Pancreas (tissue), 10 donors: Measurements from ENCODE around the gene TBL1Y. TPM values are rescaled to one million over a fixed set of nuclear protein-coding genes. Genes with fewer than 3 reads are reported as not detected.

Experiments
- ATAC-seq, 4 donors: fragments of 200-7000 bp; cut with Tn5 transposase; one replicate each; pipeline versions ENCODE4 v1.8.0 to v1.9.1; 2020; ENCODE audit warnings: mild to moderate bottlenecking in 4 of 4, moderate library complexity in 4 of 4
- DNase-seq, 6 donors: peaks; one replicate each; pipeline ENCODE4 v3.0.0-alpha.2; 2020
- FAIRE-seq: peaks from 2 replicates; lab custom pipeline; 2012; peaks lifted over from hg19 to GRCh38; lab: Jason Lieb, UNC
- H3K27ac ChIP-seq, 4 donors: fragments of 200-600 bp; sonication (generic); 1 replicate in 3 of 4; 2 replicates in 1 of 4; pipeline versions ENCODE4 v1.5.0 to v1.8.0; 2020
- H3K27me3 ChIP-seq, 4 donors: fragments of 200-600 bp; one replicate each; pipeline ENCODE4 v1.8.0; 2021
- H3K36me3 ChIP-seq, 3 donors: fragments of 200-600 bp; sonication (generic) in 1 of 3; one replicate each; pipeline versions ENCODE4 v1.5.0 to v1.8.0; 2020 to 2021
- H3K4me1 ChIP-seq, 3 donors: fragments of 200-600 bp; one replicate each; pipeline ENCODE4 v1.8.0; 2021
- H3K4me3 ChIP-seq, 4 donors: fragments of 200-600 bp; sonication (generic) in 2 of 4; one replicate each; pipeline versions ENCODE4 v1.5.0 to v1.8.0; 2020 to 2021
- H3K9me3 ChIP-seq, 4 donors: fragments of 200-600 bp; one replicate each; pipeline ENCODE4 v1.8.0; 2021
- WGBS, 2 donors: extraction: QIAGEN DNeasy Blood & Tissue Kit; methylation state at CpG; one replicate each; pipeline ENCODE4 v1.1.7; 2013; 5-methylcytosine and 5-hydroxymethylcytosine counted together
- intact Hi-C, 3 donors: fragments of 100-400 bp; cut with DNase I; formaldehyde crosslinking; loops; one replicate each; pipeline versions ENCODE4 v1.11.1 to v1.14.2; 2022
- polyA plus RNA-seq, 2 donors: library from polyadenylated mRNA; stranded (reverse); fragments of 200-250 nt; gene quantifications; one replicate each; pipeline ENCODE4 v1.2.3, GENCODE V29; 2013
- total RNA-seq, 6 donors: library from RNA; stranded (reverse); fragmentation: NEBNext Ultra II Directional in 4 of 6; extraction: Animal tissue kit (Norgen Biotek cat#: 25700) in 4 of 6; gene quantifications; one replicate each; pipeline versions ENCODE4 v1.2.1 to v1.2.4, GENCODE V29; 2021 to 2023
- TF ChIP-seq, protein P1 (sequence below), 4 donors: fragments of 200-600 bp; sonication (generic) in 3 of 4; IDR thresholded peaks; one replicate each; pipeline versions ENCODE4 v1.5.0 to v1.8.0; 2021; ENCODE audit warnings: antibody characterized with exemption in 4 of 4
- donor health status: healthy with polysubstance abuse.
- donor health status: DM: no; HTN: no; CAD: no; lungs with moderate emphysema.
- donor health status: DM: no; HTN: no; CAD: no.
- donor health status: control.
- donor health status: control.
- donor health status: Bipolar disorder and iron deficiency.
- donor health status: DM: yes; HTN: yes; CAD: no.
- donor health status: DM: no; HTN: no; CAD: no.
- donor health status: DM: no; HTN: no; CAD: no.
- donor health status: DM: yes; HTN: yes; CAD: no.

The TBL1Y gene
- total and polyA plus RNA-seq, 8 donors: 0.38 to 1.1 TPM; not detected in 6

DNA sequence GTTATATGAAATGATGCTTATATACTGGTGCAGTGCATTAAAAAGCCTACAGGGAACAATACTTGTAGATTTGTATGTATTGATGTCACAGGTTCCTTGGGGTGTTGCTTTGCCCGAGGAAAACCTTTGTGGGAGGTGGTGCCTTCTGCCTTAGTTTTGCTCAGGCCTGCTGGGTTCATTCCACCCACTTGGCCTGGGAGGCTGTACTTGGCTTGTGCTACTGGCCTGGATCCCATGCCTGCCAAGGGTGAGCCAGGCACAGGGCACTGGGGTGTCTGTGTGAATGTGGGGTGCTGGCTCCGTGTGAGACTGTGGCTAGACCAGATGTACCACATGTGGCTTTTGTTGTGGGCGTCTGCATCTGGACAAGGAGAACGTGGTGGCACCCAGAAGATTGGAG lies 17.8 kb downstream of the TBL1Y start:
- Histone ChIP-seq H3K9me3 (no peaks in the 10 kb centered on the region), H3K27me3 (no peaks in the 10 kb centered on the region), H3K36me3 (no peaks in the 10 kb centered on the region), H3K4me3 (no peak overlapping the region), H3K4me1 (no peaks in the 10 kb centered on the region), H3K27ac (no peak overlapping the region)
- intact Hi-C loops: no loop called here
- no peak for ATAC-seq
- FAIRE-seq: no peak
- TF ChIP-seq, protein P1, sequence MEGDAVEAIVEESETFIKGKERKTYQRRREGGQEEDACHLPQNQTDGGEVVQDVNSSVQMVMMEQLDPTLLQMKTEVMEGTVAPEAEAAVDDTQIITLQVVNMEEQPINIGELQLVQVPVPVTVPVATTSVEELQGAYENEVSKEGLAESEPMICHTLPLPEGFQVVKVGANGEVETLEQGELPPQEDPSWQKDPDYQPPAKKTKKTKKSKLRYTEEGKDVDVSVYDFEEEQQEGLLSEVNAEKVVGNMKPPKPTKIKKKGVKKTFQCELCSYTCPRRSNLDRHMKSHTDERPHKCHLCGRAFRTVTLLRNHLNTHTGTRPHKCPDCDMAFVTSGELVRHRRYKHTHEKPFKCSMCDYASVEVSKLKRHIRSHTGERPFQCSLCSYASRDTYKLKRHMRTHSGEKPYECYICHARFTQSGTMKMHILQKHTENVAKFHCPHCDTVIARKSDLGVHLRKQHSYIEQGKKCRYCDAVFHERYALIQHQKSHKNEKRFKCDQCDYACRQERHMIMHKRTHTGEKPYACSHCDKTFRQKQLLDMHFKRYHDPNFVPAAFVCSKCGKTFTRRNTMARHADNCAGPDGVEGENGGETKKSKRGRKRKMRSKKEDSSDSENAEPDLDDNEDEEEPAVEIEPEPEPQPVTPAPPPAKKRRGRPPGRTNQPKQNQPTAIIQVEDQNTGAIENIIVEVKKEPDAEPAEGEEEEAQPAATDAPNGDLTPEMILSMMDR (IDR thresholded peaks at IDR 0.05): no peak
- DNase-seq: no peak
- WGBS, 2 donors: 58% methylated on average over 4 of the region's 4 CpGs; no CpG with 5 or more reads in 1 of the 2 donors

DNA sequence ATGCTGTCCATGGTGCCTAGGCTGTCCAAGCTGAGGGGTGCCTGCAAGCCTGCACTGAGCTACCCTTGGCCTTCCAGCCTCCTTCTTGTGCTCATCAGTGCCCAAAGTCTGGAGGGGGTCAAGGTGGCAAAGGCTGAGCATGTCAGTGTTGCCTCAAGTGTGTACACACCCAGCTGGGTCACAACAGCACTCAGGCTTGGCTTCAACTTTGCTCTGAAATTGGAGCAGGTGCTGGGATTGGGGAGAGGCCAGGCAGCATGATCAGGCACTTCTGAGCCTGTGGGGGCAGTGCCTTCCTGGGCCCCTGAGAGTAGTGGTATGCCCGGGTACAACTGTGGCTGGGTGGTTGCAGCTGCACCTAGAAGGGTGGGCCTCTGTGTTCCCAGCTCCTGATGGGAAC lies 18.7 kb downstream of the TBL1Y start:
- no peak for ATAC-seq
- no peak for FAIRE-seq
- Histone ChIP-seq H3K36me3 (no peaks in the 10 kb centered on the region), H3K4me3 (no peak overlapping the region), H3K27ac (no peak overlapping the region), H3K4me1 (no peaks in the 10 kb centered on the region), H3K9me3 (no peaks in the 10 kb centered on the region), H3K27me3 (no peaks in the 10 kb centered on the region)
- WGBS, 2 donors: 86% methylated on average over 1 of the region's 1 CpG; no CpG with 5 or more reads in 1 of the 2 donors
- TF ChIP-seq, protein P1 (IDR thresholded peaks at IDR 0.05): no peak
- intact Hi-C loops: no loop called here
- no peak for DNase-seq

DNA sequence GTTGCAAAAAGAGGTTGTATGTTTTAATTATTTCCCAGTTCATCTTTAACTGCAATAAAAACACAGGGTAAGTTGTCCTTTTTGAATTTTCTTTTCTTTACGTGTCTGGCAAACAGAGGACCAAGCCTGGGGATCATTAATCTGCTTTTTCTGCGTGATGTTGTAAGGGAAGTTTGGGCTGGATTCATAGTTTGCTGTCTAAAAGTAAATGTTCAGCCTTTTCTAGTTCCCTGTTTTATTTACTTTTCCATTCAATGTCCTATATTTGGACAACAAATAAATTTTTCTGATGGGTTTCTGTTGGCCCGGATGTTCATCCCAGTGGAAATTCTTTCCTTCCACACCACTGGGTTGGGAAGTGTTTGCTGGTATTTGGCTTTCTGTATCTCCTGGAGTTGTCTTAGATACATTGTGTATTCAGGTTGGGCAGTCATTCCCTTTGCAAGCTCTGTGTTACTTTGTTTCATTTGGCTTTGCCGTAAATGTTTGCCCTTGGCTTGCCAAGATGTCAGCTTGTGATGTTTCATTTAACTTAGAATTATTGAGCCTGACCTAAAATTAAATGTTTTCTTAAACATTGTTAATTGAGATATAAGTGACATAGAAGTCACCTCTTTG lies 21.4 kb downstream of the TBL1Y start:
- Histone ChIP-seq H3K4me3 (no peak overlapping the region), H3K9me3 (no peaks in the 10 kb centered on the region), H3K27me3 (no peaks in the 10 kb centered on the region), H3K4me1 (no peaks in the 10 kb centered on the region), H3K36me3 (no peaks in the 10 kb centered on the region), H3K27ac (no peak overlapping the region)
- no peak for DNase-seq
- TF ChIP-seq, protein P1 (IDR thresholded peaks at IDR 0.05): no peak
- no peak for ATAC-seq
- WGBS, 2 donors: 8% methylated on average over 4 of the region's 4 CpGs; no CpG with 5 or more reads in 1 of the 2 donors
- no peak for FAIRE-seq
- intact Hi-C loops: no loop called here

DNA sequence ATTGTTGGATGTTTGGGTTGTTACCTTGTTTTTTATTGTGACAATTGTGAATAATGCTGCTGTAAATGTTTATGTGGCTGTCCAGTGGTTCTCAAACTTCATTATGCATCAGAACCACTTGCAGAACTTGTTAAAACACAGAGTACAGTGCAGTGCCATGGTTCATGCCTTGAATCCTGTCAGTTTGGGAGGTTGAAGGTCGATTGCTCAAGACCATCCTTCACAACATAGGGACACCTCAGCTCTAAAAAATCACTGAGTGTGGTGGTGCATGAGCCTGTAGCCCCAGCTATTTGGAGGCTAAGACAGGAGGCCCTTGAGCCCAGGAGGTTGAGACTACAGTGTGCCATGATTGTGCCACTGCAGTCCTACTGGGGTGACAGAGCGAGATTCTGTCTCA lies 25.0 kb downstream of the TBL1Y start:
- TF ChIP-seq, protein P1 (IDR thresholded peaks at IDR 0.05): no peak
- no peak for DNase-seq
- Histone ChIP-seq H3K27ac (no peak overlapping the region), H3K4me1 (no peaks in the 10 kb centered on the region), H3K4me3 (no peak overlapping the region), H3K27me3 (no peaks in the 10 kb centered on the region), H3K36me3 (no peaks in the 10 kb centered on the region), H3K9me3 (no peaks in the 10 kb centered on the region)
- intact Hi-C loops: no loop called here
- ATAC-seq: no peak
- WGBS, 2 donors: 81% methylated on average over 2 of the region's 2 CpGs; no CpG with 5 or more reads in 1 of the 2 donors
- no peak for FAIRE-seq

DNA sequence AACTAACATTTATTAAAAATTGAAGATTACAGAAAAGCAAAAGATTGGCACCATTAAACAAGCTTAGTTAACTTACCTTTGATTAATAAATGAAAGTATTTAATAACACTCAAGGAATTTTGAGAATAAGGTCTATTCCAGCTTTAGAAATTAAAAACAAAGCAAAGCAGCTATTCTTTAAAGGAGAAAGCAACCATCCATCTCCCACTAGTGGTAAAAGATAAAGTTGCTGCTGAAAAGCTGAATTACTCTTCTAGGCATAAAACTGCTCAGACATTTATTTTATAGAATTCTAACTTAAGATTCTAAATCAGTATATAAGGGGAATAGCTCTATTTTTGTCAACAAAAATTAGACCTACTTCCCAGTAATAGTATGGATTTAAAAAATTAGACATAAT lies 37.2 kb downstream of the TBL1Y start:
- no peak for FAIRE-seq
- no peak for ATAC-seq

More for the DNA sequence above, 37.2 kb downstream of the TBL1Y start:
- no peaks in the 10 kb centered on the region for H3K27me3 ChIP-seq
- H3K4me1 ChIP-seq: no peaks in the 10 kb centered on the region
- no peak for DNase-seq
- intact Hi-C loops: no loop called here
- H3K4me3 ChIP-seq: no peak overlapping the region
- H3K9me3 ChIP-seq: no peaks in the 10 kb centered on the region
- no peaks in the 10 kb centered on the region for H3K36me3 ChIP-seq
- no peak overlapping the region for H3K27ac ChIP-seq
- TF ChIP-seq, protein P1 (IDR thresholded peaks at IDR 0.05): no peak
